Activated CD8-positive, alpha-beta T cell treated with anti-CD3 and anti-CD28 coated beads for 36 hours (primary cell): ENCODE results near the gene AGPAT4. TPM values are rescaled to one million over a fixed set of nuclear protein-coding genes. Genes with fewer than 3 reads are reported as not detected.
"Not testable (repeated sequence)": the region's sequence is repeated elsewhere in the genome, so short reads cannot be mapped to it uniquely, and the experiment has no call there.

Experiments used
- ATAC-seq: fragments of 200-7000 bp; cut with Tn5 transposase; one replicate; pipeline ENCODE4 v1.10.0; 2021; ENCODE audit warnings: mild to moderate bottlenecking, moderate library complexity
- CTCF ChIA-PET: fragments of 350-600 bp; sonication (Branson Sonifier 250); formaldehyde crosslinking; loops from one replicate; lab custom pipeline; 2021; ENCODE audit warnings: antibody characterized with exemption; lab: Charles Lee
- POLR2A ChIA-PET: fragments of 350-600 bp; sonication (Branson Sonifier 250); formaldehyde crosslinking; loops from one replicate; lab custom pipeline; 2021; ENCODE audit warnings: antibody characterized with exemption; lab: Charles Lee
- DNase-seq: peaks from one replicate; pipeline ENCODE4 v3.0.0-alpha.2; 2020
- H3K27ac Mint-ChIP-seq: one replicate; pipeline ENCODE4 v1.8.0; 2021; ENCODE audit warnings: mild to moderate bottlenecking, mixed read lengths
- H3K27me3 Mint-ChIP-seq: one replicate; pipeline ENCODE4 v1.8.0; 2021; ENCODE audit warnings: mixed read lengths
- H3K36me3 Mint-ChIP-seq: one replicate; pipeline ENCODE4 v1.8.0; 2021; ENCODE audit warnings: low read depth, mixed read lengths
- H3K4me1 Mint-ChIP-seq: one replicate; pipeline ENCODE4 v1.8.0; 2021; ENCODE audit warnings: low read depth, mixed read lengths
- H3K4me3 Mint-ChIP-seq: one replicate; pipeline ENCODE4 v1.8.0; 2021; ENCODE audit warnings: mild to moderate bottlenecking, moderate library complexity, mixed read lengths
- H3K9me3 Mint-ChIP-seq: one replicate; pipeline ENCODE4 v1.8.0; 2021; ENCODE audit warnings: mixed read lengths
- intact Hi-C: fragments of 100-400 bp; cut with micrococcal nuclease; formaldehyde crosslinking; loops from one replicate; pipeline ENCODE4 v1.10.0; 2022
- total RNA-seq, 2 experiments: library from RNA; stranded (reverse); gene quantifications; one replicate each; pipeline ENCODE4 v1.2.3, GENCODE V29; 2021
- TF ChIP-seq, protein P1 (sequence below): fragments of 200-600 bp; IDR thresholded peaks from one replicate; pipeline ENCODE4 v1.8.0; 2022; ENCODE audit warnings: antibody characterized with exemption, mild to moderate bottlenecking

AGPAT4 gene
- total RNA-seq, 2 experiments from 2014 or later: 3.5 to 4.7 TPM

- Mint-ChIP-seq H3K27ac (peak overlapping the region; percentile 76), H3K27me3 (no peaks in the 10 kb centered on the region), H3K4me3 (no peak overlapping the region), H3K4me1 (peaks cover 19% of the 10 kb centered on the region), H3K9me3 (peaks cover 16% of the 10 kb centered on the region), H3K36me3 (peaks cover 50% of the 10 kb centered on the region)
- TF ChIP-seq, protein P1, sequence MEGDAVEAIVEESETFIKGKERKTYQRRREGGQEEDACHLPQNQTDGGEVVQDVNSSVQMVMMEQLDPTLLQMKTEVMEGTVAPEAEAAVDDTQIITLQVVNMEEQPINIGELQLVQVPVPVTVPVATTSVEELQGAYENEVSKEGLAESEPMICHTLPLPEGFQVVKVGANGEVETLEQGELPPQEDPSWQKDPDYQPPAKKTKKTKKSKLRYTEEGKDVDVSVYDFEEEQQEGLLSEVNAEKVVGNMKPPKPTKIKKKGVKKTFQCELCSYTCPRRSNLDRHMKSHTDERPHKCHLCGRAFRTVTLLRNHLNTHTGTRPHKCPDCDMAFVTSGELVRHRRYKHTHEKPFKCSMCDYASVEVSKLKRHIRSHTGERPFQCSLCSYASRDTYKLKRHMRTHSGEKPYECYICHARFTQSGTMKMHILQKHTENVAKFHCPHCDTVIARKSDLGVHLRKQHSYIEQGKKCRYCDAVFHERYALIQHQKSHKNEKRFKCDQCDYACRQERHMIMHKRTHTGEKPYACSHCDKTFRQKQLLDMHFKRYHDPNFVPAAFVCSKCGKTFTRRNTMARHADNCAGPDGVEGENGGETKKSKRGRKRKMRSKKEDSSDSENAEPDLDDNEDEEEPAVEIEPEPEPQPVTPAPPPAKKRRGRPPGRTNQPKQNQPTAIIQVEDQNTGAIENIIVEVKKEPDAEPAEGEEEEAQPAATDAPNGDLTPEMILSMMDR: no peak
- DNase-seq (no peak), ATAC-seq (peak; percentile 46)
- intact Hi-C loops: no loop called here
- ChIA-PET POLR2A (no interaction called here), CTCF (interaction anchor here (1.3 to 1.6 kb wide), 3 partner anchors 198 to 246 kb away, joined by 4 to 5 read pairs (median 5); no protein-coding TSS in a partner anchor)
These were observed 145.6 kb downstream of the AGPAT4 start for GRCh38 chr6:161128230-161128629.

GRCh38 chr6:161127071-161127740 lies 146.7 kb downstream of the AGPAT4 start:
- Mint-ChIP-seq H3K4me3 (no peak overlapping the region), H3K9me3 (peaks cover 22% of the 10 kb centered on the region), H3K27ac (no peak overlapping the region), H3K36me3 (peaks cover 60% of the 10 kb centered on the region), H3K4me1 (peaks cover 19% of the 10 kb centered on the region), H3K27me3 (no peaks in the 10 kb centered on the region)
- ChIA-PET POLR2A (no interaction called here), CTCF (interaction anchor here (0.7 to 1.6 kb wide), 3 partner anchors 242 to 247 kb away, joined by 3 to 5 read pairs (median 4); no protein-coding TSS in a partner anchor)
- no peak for ATAC-seq
- TF ChIP-seq, protein P1: no peak
- intact Hi-C loops: no loop called here
- no peak for DNase-seq

GRCh38 chr6:161125591-161125990 lies 148.3 kb downstream of the AGPAT4 start:
- H3K36me3 Mint-ChIP-seq: peaks cover 75% of the 10 kb centered on the region
- intact Hi-C loops: no loop called here
- no peaks in the 10 kb centered on the region for H3K27me3 Mint-ChIP-seq
- ATAC-seq (no peak), DNase-seq (no peak)
- ChIA-PET CTCF (interaction anchor here (1.3 to 1.5 kb wide), 2 partner anchors 245 kb away, joined by 3 to 4 read pairs; no protein-coding TSS in a partner anchor), POLR2A (no interaction called here)
- TF ChIP-seq, protein P1: no peak
- no peak overlapping the region for H3K4me3 Mint-ChIP-seq
- no peak overlapping the region for H3K27ac Mint-ChIP-seq
- peaks cover 19% of the 10 kb centered on the region for H3K4me1 Mint-ChIP-seq
- H3K9me3 Mint-ChIP-seq: peaks cover 28% of the 10 kb centered on the region

- DNase-seq, POLR2A ChIA-PET, CTCF ChIA-PET, intact Hi-C loops, ATAC-seq, H3K27me3 Mint-ChIP-seq, H3K4me3 Mint-ChIP-seq, H3K27ac Mint-ChIP-seq: not testable (repeated sequence)
- Mint-ChIP-seq H3K9me3 (peaks cover 35% of the 10 kb centered on the region), H3K4me1 (peaks cover 10% of the 10 kb centered on the region), H3K36me3 (peaks cover 87% of the 10 kb centered on the region)
These were observed 150.5 kb downstream of the AGPAT4 start for GRCh38 chr6:161123319-161123718.

DNA sequence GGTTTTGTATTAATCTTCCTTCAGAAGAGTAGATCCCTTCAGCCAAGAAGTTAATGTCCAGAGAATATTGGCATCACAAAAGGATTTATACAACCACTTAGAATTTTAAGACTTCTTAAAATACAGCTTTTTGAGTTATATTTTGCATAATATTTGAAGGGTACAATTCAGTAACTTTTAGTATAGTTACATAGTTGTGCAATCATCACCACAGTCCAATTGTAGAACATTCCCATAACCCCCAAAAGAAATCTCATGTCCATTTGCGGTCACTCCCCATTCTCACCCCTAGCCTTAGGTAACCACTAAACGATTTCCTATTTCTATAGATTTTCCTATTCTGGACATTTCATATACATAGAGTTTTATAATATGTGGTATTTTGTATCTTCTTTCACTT lies 155.9 kb downstream of the AGPAT4 start:
- ATAC-seq (no peak), DNase-seq (no peak)
- peaks cover 19% of the 10 kb centered on the region for H3K9me3 Mint-ChIP-seq
- H3K36me3 Mint-ChIP-seq: peaks cover 73% of the 10 kb centered on the region
- CTCF ChIA-PET: interaction anchor here (1.1 kb wide), 1 partner anchor 253 kb away, joined by 3 read pairs; no protein-coding TSS in a partner anchor
- POLR2A ChIA-PET: no interaction called here
- no peak overlapping the region for H3K4me3 Mint-ChIP-seq
- intact Hi-C loops: loop anchor here (10.0 kb wide), 1 partner anchor 183 kb away; no protein-coding TSS in a partner anchor
- no peaks in the 10 kb centered on the region for H3K27me3 Mint-ChIP-seq
- H3K4me1 Mint-ChIP-seq: peaks cover 2% of the 10 kb centered on the region
- H3K27ac Mint-ChIP-seq: no peak overlapping the region
- TF ChIP-seq, protein P1: no peak
